Gastroesophageal sphincter (tissue), 4 donors: Measurements from ENCODE around the gene ARMC12. TPM values are rescaled to one million over a fixed set of nuclear protein-coding genes. Genes with fewer than 3 reads are reported as not detected.

Experiments
- ATAC-seq: fragments of 150-250 bp; one replicate; pipeline ENCODE4 v1.9.1; 2016; ENCODE audit warnings: mild to moderate bottlenecking, moderate library complexity
- H3K27ac ChIP-seq, 4 donors: fragments of 200-600 bp; sonication (generic) in 3 of 4; 1 replicate in 3 of 4; 2 replicates in 1 of 4; pipeline ENCODE4 v1.5.1; 2016 to 2019
- H3K27me3 ChIP-seq: fragments of 200-600 bp; sonication (generic); one replicate; pipeline ENCODE4 v1.5.1; 2019
- H3K36me3 ChIP-seq, 2 donors: fragments of 200-600 bp; sonication (generic); one replicate each; pipeline ENCODE4 v1.5.1; 2019; ENCODE audit warnings: control low read depth in 1 of 2
- H3K4me1 ChIP-seq, 3 donors: fragments of 200-600 bp; sonication (generic); 1 replicate in 2 of 3; 2 replicates in 1 of 3; pipeline ENCODE4 v1.5.1; 2016 to 2019; ENCODE audit warnings: control low read depth in 2 of 3
- H3K4me3 ChIP-seq, 2 donors: fragments of 200-600 bp; sonication (generic); one replicate each; pipeline ENCODE4 v1.5.1; 2019; ENCODE audit warnings: mild to moderate bottlenecking in 1 of 2, moderate library complexity in 1 of 2
- H3K9me3 ChIP-seq, 3 donors: fragments of 200-600 bp; sonication (generic); one replicate each; pipeline ENCODE4 v1.5.1; 2017 to 2019; ENCODE audit warnings: control low read depth in 2 of 3
- EP300 ChIP-seq: sonication (generic); formaldehyde crosslinking; IDR thresholded peaks from one replicate; pipeline ENCODE4 v1.6.1; 2017; ENCODE audit warnings: antibody characterized with exemption, mild to moderate bottlenecking
- POLR2A ChIP-seq, 2 donors: fragments of 450-650 bp; IDR thresholded peaks; one replicate each; pipeline ENCODE4 v1.6.1; 2017; ENCODE audit warnings: antibody characterized with exemption in 2 of 2, mild to moderate bottlenecking in 2 of 2, moderate library complexity in 1 of 2
- POLR2AphosphoS5 ChIP-seq: sonication (generic); formaldehyde crosslinking; IDR thresholded peaks from one replicate; pipeline ENCODE4 v1.6.1; 2017; ENCODE audit warnings: antibody characterized with exemption
- WGBS, 2 donors: methylation state at CpG; one replicate each; pipeline ENCODE4 v1.1.5; 2018; ENCODE audit warnings: low coverage in 1 of 2; 5-methylcytosine and 5-hydroxymethylcytosine counted together
- total RNA-seq, 4 donors: library from RNA; depleted of rRNA; stranded (reverse); fragments of >200 nt; gene quantifications; one replicate each; pipeline ENCODE4 v1.1.0, GENCODE V29; 2016
- TF ChIP-seq, protein P1 (sequence below), 4 experiments: fragments of 200-600 bp in 2 of 4; fragments of 450-650 bp in 2 of 4; sonication (generic) in 1 of 4; IDR thresholded peaks; one replicate each; pipeline ENCODE4 v1.5.1; 2017 to 2019; ENCODE audit warnings: antibody characterized with exemption in 4 of 4, mild to moderate bottlenecking in 2 of 4, moderate library complexity in 2 of 4

The ARMC12 gene
- total RNA-seq, 4 donors from 2014 or later = 0.54 to 1.5 TPM; not detected in 2

GRCh38 chr6:35727935-35728682 is 8.7 kb upstream of the ARMC12 start:
- no peaks in the 10 kb centered on the region for H3K27me3 ChIP-seq
- H3K36me3 ChIP-seq = no peaks in the 10 kb centered on the region
- peak; percentile 4 to 65 for TF ChIP-seq POLR2A (IDR thresholded peaks at IDR 0.05)
- TF ChIP-seq, protein P1, sequence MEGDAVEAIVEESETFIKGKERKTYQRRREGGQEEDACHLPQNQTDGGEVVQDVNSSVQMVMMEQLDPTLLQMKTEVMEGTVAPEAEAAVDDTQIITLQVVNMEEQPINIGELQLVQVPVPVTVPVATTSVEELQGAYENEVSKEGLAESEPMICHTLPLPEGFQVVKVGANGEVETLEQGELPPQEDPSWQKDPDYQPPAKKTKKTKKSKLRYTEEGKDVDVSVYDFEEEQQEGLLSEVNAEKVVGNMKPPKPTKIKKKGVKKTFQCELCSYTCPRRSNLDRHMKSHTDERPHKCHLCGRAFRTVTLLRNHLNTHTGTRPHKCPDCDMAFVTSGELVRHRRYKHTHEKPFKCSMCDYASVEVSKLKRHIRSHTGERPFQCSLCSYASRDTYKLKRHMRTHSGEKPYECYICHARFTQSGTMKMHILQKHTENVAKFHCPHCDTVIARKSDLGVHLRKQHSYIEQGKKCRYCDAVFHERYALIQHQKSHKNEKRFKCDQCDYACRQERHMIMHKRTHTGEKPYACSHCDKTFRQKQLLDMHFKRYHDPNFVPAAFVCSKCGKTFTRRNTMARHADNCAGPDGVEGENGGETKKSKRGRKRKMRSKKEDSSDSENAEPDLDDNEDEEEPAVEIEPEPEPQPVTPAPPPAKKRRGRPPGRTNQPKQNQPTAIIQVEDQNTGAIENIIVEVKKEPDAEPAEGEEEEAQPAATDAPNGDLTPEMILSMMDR (IDR thresholded peaks at IDR 0.05) = peak in 2 of 4 experiments; percentile 23 to 50
- TF ChIP-seq POLR2AphosphoS5 = peak; percentile 99
- TF ChIP-seq EP300 = peak; percentile 97
- H3K4me3 ChIP-seq = peak overlapping the region; percentile 29 to 63
- H3K27ac ChIP-seq = peak overlapping the region; percentile 89 to 100 (median 96)
- no peaks in the 10 kb centered on the region for H3K9me3 ChIP-seq
- peak; percentile 70 for ATAC-seq
- no CpG with 5 or more reads among the region's 57 CpGs for WGBS, 2 donors
- H3K4me1 ChIP-seq = peaks cover 48 to 93% (median 71%) of the 10 kb centered on the region in 3 donors

DNA sequence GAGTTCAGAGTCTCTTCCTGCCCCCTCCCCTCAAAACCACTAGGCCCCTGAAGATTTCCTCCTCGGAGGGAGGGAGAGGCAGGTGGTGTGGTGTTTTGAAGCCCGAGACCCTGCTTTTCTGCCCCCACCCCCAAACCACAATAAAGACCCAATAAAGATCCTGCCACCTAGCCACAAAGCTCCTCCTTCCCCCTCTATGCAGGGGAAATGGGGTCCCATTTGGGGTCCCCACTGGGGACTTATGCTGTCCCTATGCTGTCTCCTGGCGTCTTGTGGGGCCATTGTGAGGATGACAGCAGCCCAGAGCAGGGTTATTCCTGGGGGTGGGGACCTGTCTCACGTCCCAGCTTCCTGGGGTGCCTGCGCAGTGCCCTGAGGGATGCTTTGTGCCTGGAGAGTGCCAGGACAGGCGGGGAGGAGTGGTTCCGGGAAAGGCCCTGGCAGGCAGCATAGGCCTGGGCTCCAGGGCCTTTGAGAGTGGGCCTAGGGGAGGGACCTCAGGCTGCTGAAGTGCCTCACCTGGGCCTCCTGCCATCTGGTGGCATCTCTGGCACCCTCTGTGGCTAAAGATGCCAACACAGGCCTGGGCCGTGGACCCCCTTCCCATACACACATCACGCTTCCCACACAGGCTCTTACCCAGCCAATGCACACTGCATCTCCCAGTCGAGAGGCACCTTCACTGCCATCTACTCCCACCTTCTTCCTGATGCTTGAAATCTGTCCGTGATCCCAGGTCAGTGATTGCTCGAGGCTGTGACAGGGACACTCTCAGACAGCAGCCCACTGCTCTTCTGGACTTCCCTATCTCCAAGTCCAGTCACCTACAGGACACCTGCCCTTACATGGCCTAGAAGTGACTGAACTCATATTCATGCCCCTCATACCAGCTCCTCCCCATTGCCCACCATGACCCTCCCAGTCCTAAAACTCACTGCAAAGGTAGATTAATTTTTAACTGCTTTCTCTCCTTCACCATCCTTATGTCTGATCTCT is 7.9 kb upstream of the ARMC12 start:
- ATAC-seq = no peak
- H3K4me1 ChIP-seq = peaks cover 46 to 93% (median 75%) of the 10 kb centered on the region in 3 donors

GRCh38 chr6:35729722-35730121 is 7.1 kb upstream of the ARMC12 start:
- H3K4me1 ChIP-seq = peaks cover 41 to 93% (median 68%) of the 10 kb centered on the region in 3 donors
- peak overlapping the region; percentile 89 to 100 (median 96) for H3K27ac ChIP-seq
- H3K4me3 ChIP-seq = no peak overlapping the region
- ATAC-seq = no peak
- no peaks in the 10 kb centered on the region for H3K36me3 ChIP-seq
- no peaks in the 10 kb centered on the region for H3K27me3 ChIP-seq
- H3K9me3 ChIP-seq = no peaks in the 10 kb centered on the region
- WGBS, 2 donors = 0 to 33% methylated on average over 1 of the region's 2 CpGs
- no peak for TF ChIP-seq POLR2A (IDR thresholded peaks at IDR 0.05)
- no peak for TF ChIP-seq POLR2AphosphoS5
- TF ChIP-seq EP300 = no peak
- TF ChIP-seq, protein P1 (IDR thresholded peaks at IDR 0.05) = no peak

More for the DNA sequence above, 7.9 kb upstream of the ARMC12 start:
- Histone ChIP-seq H3K4me3 (peak overlapping the region in 1 of 2 donors; percentile 63), H3K27ac (peak overlapping the region; percentile 89 to 100 (median 96)), H3K27me3 (no peaks in the 10 kb centered on the region), H3K9me3 (no peaks in the 10 kb centered on the region), H3K36me3 (no peaks in the 10 kb centered on the region)
- TF ChIP-seq POLR2AphosphoS5 (peak; percentile 81), POLR2A (IDR thresholded peaks at IDR 0.05) (peak in 1 of 2 donors; percentile 30), EP300 (no peak)
- TF ChIP-seq, protein P1 (IDR thresholded peaks at IDR 0.05) = no peak
- WGBS, 2 donors = 69 to 70% methylated on average over 2 to 5 of the region's 12 CpGs

DNA sequence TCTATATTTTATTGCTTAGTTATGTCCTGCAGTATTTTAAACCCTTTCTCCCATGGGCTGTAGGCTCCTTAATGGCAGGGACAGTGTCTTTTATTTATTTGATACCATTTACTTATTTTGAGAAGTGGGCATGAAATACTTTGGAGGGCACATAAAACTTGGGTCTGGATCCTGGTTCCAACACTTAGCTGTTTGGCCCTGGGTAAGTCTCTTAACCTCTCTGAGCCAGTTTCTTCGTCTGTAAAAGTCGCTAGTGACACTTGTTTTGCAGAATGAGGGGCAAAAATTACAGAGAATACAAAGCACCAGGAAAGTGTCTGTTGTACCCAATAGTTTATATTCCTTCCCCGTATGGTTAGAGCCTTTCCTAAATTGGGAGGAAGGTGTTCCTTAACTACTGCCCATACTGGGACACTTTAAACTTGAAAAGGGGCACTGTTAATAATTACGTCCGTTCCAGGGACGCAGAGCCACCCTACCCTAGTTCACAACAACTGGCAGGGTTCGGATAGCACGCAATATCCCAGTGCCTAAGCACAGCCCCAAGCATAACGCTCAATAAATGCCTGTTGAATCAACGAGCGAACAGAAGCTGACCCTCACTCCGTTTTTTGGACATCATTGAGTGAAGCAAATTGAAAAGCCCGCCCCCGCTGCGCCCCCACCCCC is 6.0 kb upstream of the ARMC12 start:
- Histone ChIP-seq H3K27ac (peak overlapping the region; percentile 89 to 100 (median 96)), H3K4me3 (peak overlapping the region in 1 of 2 donors; percentile 78), H3K27me3 (no peaks in the 10 kb centered on the region), H3K4me1 (peaks cover 33 to 93% (median 61%) of the 10 kb centered on the region in 3 donors), H3K9me3 (no peaks in the 10 kb centered on the region), H3K36me3 (no peaks in the 10 kb centered on the region)
- ATAC-seq = no peak
- 3 to 11% methylated on average over 4 to 11 of the region's 15 CpGs for WGBS, 2 donors
- TF ChIP-seq POLR2AphosphoS5 (no peak), POLR2A (IDR thresholded peaks at IDR 0.05) (no peak), EP300 (no peak)
- TF ChIP-seq, protein P1 (IDR thresholded peaks at IDR 0.05) = no peak
